ENCODE data around the gene MCM3.

- TF ChIP-seq EZH2 (IDR thresholded peaks at IDR 0.05; ENCODE audit: borderline replicate concordance, low read length) (no peak), CTCF (conservative IDR thresholded peaks at IDR 0.05 in 1 of 2, IDR thresholded peaks at IDR 0.05 in 1 of 2; ENCODE audit: extremely low read depth in 1 of 2, insufficient read depth in 1 of 2, low read depth in 1 of 2, low read length in 2 of 2) (no peak)
These were observed 18.6 kb upstream of the MCM3 start for GRCh38 chr6:52303178-52303577.

All from mammary epithelial cell (primary cell).